OCI-M2 (cell line): ENCODE results near the gene POTEF.
"Not testable (repeated sequence)": the region's sequence is repeated elsewhere in the genome, so short reads cannot be mapped to it uniquely, and the experiment has no call there.

ENCODE experiments used
- DNase-seq: peaks from one replicate; lab custom pipeline; 2025; ENCODE audit not compliant: unreplicated experiment; lab: John Stamatoyannopoulos, UW

The POTEF gene

DNA sequence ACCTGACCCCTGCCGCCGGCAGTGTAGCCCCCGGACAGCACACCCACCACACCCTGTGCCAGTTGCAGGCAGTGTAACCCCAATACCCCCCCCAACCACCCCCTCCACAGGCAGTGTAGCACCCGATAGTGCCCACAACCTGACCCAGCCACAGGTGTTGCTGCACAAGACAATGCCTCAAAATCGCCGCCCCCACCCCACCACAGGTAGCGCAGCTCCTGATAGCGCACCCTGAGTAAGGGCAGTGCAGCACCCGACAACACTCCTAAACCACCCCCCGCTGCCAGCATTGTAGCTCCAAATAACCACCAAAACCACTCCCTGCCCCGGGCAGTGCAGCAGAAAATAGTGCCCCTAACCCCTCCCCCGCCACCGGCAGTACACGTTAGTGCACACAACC is 558 bp downstream of the POTEF start:
- DNase-seq, result not testable (repeated sequence)

DNA sequence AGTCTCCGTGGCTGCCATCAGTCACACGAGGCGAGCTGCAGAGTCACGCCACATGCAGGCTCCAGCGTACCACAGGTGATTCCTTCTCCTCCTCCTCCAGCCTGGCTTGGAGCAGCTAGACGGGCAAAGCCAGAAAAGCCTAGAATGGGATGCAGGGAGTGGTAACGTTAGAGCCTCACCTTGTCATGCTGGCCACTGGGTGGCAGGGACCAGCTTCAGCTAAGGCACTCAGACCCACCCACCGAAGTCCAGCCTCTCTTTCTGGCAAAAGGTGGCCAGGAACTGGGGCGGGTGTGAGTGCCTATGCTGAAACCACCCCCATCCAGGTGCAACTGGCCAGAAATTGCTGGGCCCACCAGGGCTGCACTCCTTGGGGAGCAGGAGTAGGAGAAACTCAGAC is 1.3 kb downstream of the POTEF start:
- not testable (repeated sequence) for DNase-seq

DNA sequence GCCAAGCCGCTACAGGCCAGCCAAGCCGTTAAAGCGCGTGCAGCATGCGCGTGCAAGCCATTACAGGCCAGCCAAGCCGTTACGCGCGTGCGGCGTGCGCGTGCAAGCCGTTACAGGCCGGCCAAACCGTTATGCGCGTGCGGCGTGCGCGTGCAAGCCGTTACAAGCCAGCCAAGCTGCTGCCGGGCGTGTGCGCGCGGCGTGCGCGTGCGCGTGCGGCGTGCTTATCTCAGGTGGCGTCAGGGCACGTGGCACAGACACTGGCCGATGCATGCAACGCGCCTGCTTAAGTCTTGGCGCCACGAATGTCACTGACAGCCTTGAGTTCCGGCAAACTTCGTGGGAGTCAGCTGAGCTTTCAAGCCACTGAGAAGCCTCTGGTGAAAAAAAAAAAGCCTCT is 8.1 kb downstream of the POTEF start:
- not testable (repeated sequence) for DNase-seq

DNA sequence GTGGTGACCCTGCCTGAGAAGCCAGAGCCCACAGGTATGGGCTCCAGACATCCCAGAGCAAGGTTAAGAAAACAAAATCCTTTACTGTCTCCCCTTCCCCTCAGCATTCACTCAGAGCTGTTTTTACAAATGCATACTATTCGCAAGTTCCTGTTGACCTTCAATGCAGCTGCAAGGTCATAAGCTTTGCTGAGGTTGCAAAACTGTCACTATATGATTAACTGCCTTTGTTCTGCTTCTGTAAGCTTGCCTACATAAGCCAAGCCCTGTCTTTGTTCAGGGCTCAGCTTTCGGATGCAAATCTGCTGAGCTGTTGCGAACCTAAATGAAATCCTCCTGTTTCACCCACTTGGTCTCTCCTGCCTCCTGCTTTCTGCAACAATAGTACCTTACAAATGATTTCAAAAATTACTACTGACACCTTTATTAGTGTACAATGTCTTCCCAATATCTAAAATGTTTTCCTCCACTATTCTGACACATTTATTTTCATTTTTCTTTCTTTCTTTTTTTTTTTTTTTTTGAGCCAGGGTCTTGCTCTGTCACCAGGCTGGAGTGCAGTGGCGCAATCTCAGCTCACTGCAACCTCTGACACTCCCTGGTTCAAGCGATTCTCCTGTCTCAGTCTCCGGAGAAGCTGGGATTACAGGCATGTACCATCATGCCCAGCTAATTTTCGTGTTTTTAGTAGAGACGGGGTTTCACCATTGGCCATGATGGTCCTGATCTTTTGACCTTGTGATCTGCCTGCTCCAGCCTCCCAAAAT is 26.2 kb downstream of the POTEF start:
- DNase-seq, result not testable (repeated sequence)

DNA sequence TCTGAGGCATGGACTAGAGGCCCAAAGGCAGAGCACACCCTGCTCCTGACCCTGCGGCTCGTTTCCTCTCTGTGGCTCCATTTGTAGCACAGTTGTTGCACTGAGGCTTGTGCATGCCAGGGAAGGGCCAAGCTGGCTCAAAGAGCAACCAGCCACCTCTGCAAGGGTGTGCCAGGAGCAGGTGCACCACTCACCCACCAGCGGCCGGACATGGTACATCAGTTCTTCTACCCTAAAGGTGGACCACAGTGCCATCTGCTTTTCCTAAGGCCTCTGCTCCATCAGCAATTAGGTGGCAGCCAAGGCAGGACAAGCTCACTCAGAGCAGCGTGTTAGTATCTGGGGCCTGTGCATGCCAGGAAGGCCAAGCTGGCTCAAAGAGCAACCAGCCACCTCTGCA is 66.4 kb downstream of the POTEF start:
- DNase-seq, result not testable (repeated sequence)

DNA sequence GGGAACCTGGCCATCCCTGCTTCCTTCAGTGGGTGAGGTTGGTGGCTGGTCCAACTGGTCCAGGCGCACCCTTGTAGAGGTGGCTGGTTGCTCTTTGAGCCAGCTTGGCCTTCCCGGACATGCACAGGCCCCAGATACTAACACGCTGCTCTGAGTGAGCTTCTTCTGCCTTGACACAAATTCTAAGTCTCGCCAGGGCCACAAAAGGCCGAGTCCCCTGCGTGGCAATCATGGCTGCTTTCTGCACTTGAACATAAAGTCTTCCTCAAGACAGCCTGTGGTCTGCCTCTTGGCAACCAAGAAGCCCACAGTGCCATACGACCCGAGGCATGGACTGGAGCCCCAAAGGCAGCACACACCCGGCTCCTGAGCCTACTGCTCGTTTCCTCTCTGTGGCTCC is 69.0 kb downstream of the POTEF start:
- not testable (repeated sequence) for DNase-seq

DNA sequence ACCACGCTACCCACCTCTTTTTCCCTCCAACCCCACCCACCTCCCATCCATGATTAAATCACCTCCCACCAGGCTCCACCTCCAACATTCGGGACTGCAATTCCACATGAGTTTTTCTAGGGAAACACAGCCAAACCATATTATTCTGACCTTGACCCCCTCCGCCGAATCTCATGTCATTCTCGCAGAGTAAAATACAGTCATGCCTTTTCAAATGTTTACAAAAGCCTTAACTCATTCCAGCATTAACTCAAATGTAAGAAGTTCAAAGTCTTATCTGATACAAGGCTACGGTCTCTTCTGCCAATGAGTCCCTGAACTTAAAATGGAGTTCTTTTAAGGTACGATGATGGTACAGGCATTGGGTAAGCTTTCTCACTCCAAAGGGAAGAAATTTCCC is 72.7 kb downstream of the POTEF start:
- not testable (repeated sequence) for DNase-seq

DNA sequence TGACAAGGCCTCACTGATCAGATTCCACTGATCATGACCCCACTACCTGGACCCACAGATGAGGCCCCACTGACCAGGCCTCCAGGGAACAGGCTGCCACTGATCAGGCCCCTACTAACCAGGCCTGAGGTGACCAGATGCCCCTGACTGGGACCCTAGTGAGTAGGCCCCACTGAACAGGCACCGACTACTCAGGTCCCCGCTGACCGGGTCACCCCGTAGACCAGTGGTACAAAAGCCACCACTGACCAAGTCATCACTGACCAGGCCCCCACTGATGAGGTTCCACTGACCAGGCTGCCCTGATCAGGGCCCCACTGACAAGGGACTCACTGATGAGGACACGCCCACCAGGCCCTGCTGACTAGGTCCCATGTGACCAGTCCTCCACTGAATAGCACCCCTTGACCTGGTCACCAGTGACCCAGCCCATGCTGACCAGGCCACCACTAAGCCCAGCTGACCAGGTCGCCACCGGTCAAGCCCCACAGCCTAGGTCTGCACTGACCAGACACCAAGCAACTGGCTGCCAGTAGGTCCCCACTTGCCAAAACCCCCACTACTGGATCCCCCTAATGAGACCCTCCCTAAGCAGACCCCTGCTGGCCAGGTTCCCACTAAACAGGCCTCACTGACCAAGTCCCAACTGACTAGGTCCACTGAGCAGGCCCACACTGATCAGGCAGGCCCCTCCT is 75.7 kb downstream of the POTEF start:
- not testable (repeated sequence) for DNase-seq

DNA sequence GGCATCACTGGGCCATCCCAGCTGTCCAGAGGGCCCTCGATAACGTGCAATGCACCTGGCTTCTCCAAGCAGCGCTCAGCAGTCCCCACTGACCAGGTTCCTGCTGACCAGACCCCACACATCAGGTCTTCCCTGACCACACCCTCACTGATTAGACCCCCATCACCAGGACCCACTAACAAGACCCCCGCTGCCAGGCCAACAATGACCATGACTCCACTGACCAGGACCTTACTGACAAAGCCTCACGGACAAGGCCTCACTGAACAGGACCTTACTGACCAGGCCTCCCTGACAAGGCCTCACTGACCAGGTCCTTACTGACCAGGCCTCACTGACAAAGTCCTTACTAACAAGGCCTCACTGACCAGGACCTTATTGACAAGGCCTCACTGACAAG is 76.6 kb downstream of the POTEF start:
- DNase-seq, result not testable (repeated sequence)

DNA sequence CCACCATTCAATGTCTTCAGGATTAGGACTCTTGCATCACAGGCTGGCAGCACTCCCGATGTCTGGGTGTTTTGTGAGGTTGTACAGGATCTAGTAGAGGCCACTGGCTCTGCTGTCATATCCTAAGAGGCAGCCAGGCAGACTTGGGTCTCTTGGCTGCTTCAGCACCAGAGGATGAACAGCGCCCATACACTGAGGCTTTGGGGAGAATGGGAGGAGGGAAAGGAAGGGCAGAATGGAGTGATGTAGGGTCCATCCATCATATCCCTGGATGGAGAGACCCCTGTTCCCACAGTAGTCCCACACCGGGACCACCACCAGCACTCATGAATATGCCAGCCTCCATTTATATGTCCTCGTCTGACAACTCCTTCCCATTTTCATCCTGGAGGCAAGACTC is 80.6 kb downstream of the POTEF start:
- not testable (repeated sequence) for DNase-seq

DNA sequence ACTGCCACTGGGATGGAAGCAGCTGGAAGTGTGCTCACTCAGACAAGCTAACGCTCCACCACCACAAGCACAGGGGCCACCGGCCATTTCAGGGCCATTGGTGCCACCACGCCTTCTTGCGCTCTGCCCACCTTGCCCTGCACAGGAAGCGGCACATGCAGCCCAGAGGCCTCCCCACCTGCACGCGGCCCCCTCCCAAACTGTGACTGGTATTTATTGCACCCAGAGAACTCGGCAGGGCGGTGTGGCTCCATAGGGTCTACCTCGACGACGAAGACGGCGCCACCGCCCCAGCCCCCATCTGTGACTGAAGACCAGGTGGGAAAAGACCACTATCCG is 90.8 kb downstream of the POTEF start:
- DNase-seq, result not testable (repeated sequence)

DNA sequence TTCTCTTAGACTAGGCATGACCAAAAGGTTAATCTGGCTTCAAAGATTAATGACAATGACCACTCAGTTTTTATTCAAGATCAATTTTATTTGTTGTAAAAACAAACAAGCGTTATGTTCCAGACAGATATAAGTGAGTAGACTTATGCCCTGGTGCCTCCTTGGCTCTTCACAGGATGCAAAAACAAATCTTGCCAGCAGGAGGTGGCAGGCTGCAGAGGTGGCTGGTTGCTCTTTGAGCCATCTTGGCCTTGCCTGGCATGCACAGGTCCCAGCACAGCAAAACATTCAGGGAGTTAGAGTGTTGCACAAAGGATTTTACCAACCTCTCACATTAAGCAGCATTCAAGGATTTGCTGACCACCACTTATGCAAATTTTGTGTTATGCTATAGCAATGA is 103.1 kb downstream of the POTEF start:
- not testable (repeated sequence) for DNase-seq
